ENCODE data around the gene SCUBE3. TPM values are rescaled to one million over a fixed set of nuclear protein-coding genes. Genes with fewer than 3 reads are reported as not detected.

SCUBE3 gene
- total RNA-seq, 1 donor from 2014 or later = 0.56 TPM

GRCh38 chr6:35173427-35174087 is 40.2 kb upstream of the SCUBE3 start:
- no peak overlapping the region for H3K27ac ChIP-seq
- no peak overlapping the region for H3K4me3 ChIP-seq
- H3K27me3 ChIP-seq (ENCODE audit: low read depth) = no peaks in the 10 kb centered on the region
- ATAC-seq = no peak
- intact Hi-C loops (cut with DNase I) = no loop called here
- no peaks in the 10 kb centered on the region for H3K9me3 ChIP-seq
- TF ChIP-seq CTCF (IDR thresholded peaks at IDR 0.05) = no peak
- H3K4me1 ChIP-seq = peaks cover 4% of the 10 kb centered on the region
- no peak for DNase-seq
- no peaks in the 10 kb centered on the region for H3K36me3 ChIP-seq

- Histone ChIP-seq H3K36me3 (no peaks in the 10 kb centered on the region), H3K27ac (no peak overlapping the region), H3K4me3 (no peak overlapping the region), H3K9me3 (no peaks in the 10 kb centered on the region), H3K27me3 (ENCODE audit: low read depth) (no peaks in the 10 kb centered on the region), H3K4me1 (peaks cover 3% of the 10 kb centered on the region)
- no peak for TF ChIP-seq CTCF (IDR thresholded peaks at IDR 0.05)
- DNase-seq (no peak), ATAC-seq (no peak)
- intact Hi-C loops (cut with DNase I) = no loop called here
Measured at GRCh38 chr6:35174088-35174434, 39.7 kb upstream of the SCUBE3 start.

- Histone ChIP-seq H3K4me3 (no peak overlapping the region), H3K27ac (no peak overlapping the region), H3K36me3 (no peaks in the 10 kb centered on the region), H3K9me3 (no peaks in the 10 kb centered on the region), H3K27me3 (ENCODE audit: low read depth) (no peaks in the 10 kb centered on the region), H3K4me1 (peaks cover 8% of the 10 kb centered on the region)
- DNase-seq = no peak
- TF ChIP-seq CTCF (IDR thresholded peaks at IDR 0.05) = no peak
- intact Hi-C loops (cut with DNase I) = no loop called here
- ATAC-seq = no peak
Measured at GRCh38 chr6:35174501-35174900, 39.3 kb upstream of the SCUBE3 start.

- TF ChIP-seq CTCF (IDR thresholded peaks at IDR 0.05) = no peak
- no peaks in the 10 kb centered on the region for H3K9me3 ChIP-seq
- intact Hi-C loops (cut with DNase I) = no loop called here
- ATAC-seq (no peak), DNase-seq (no peak)
- no peaks in the 10 kb centered on the region for H3K36me3 ChIP-seq
- no peak overlapping the region for H3K4me3 ChIP-seq
- H3K4me1 ChIP-seq = peaks cover 20% of the 10 kb centered on the region
- H3K27me3 ChIP-seq (ENCODE audit: low read depth) = no peaks in the 10 kb centered on the region
- no peak overlapping the region for H3K27ac ChIP-seq
Measured at GRCh38 chr6:35176301-35177024, 37.3 kb upstream of the SCUBE3 start.

- peaks cover 27% of the 10 kb centered on the region for H3K4me1 ChIP-seq
- no peak overlapping the region for H3K4me3 ChIP-seq
- no peak for TF ChIP-seq CTCF (IDR thresholded peaks at IDR 0.05)
- H3K9me3 ChIP-seq = no peaks in the 10 kb centered on the region
- DNase-seq = no peak
- H3K36me3 ChIP-seq = no peaks in the 10 kb centered on the region
- H3K27ac ChIP-seq = no peak overlapping the region
- ATAC-seq = no peak
- intact Hi-C loops (cut with DNase I) = no loop called here
- peaks cover 2% of the 10 kb centered on the region for H3K27me3 ChIP-seq (ENCODE audit: low read depth)
Measured at GRCh38 chr6:35177157-35177556, 36.6 kb upstream of the SCUBE3 start.

Data from lower lobe of right lung (tissue), 2 donors.